Activated naive CD8-positive, alpha-beta T cell treated with anti-CD3 and anti-CD28 coated beads for 36 hours (primary cell): ENCODE measurements around the gene LCN15. TPM values are rescaled to one million over a fixed set of nuclear protein-coding genes. Genes with fewer than 3 reads are reported as not detected.

Source experiments
- total RNA-seq, 2 experiments: library from RNA; stranded (reverse); gene quantifications; one replicate each; pipeline ENCODE4 v1.2.3, GENCODE V29; 2021

The LCN15 gene
- total RNA-seq, 2 experiments from 2014 or later, result not detected

Other genes with a start within 250 kb of the LCN15 start
- gene NOTCH1, start 218.5 kb downstream of the LCN15 start, total RNA-seq, result 10 to 100 TPM; 48.2 to 51.6 TPM
- 1 to 10 TPM in 1 of 2 experiments, under 1 TPM in 1; 0.94 to 1.2 TPM for gene EGFL7, start 101.6 kb downstream of the LCN15 start, total RNA-seq
- gene AGPAT2, start 77.1 kb downstream of the LCN15 start, total RNA-seq, result 10 to 100 TPM; 14.6 to 16.1 TPM
- under 1 TPM in 1 of 2 experiments, not detected in 1; 0.10 TPM for gene DIPK1B, start 51.9 kb downstream of the LCN15 start, total RNA-seq
- gene LCN10, start 21.6 kb downstream of the LCN15 start, total RNA-seq, result 1 to 10 TPM; 5.4 to 6.1 TPM
- gene LCN6, start 16.0 kb downstream of the LCN15 start, total RNA-seq, result not detected
- not detected for gene LCN8, start 6.3 kb downstream of the LCN15 start, total RNA-seq
- gene TMEM141, start 26.8 kb upstream of the LCN15 start, total RNA-seq, result 10 to 100 TPM; 49.3 to 49.6 TPM
- under 1 TPM in 1 of 2 experiments, not detected in 1; 0.43 TPM for gene CCDC183, start 31.8 kb upstream of the LCN15 start, total RNA-seq
- 10 to 100 TPM; 87.0 to 88.3 TPM for gene RABL6, start 43.4 kb upstream of the LCN15 start, total RNA-seq
- gene AJM1, start 78.0 kb upstream of the LCN15 start, total RNA-seq, result 1 to 10 TPM; 2.8 to 3.1 TPM
- gene PHPT1, start 84.9 kb upstream of the LCN15 start, total RNA-seq, result 10 to 100 TPM; 93.0 to 97.8 TPM
- 10 to 100 TPM; 10.9 to 12.6 TPM for gene MAMDC4, start 87.8 kb upstream of the LCN15 start, total RNA-seq
- 100 to 1,000 TPM; 276 to 284 TPM for gene EDF1, start 101.8 kb upstream of the LCN15 start, total RNA-seq
- gene TRAF2, start 122.0 kb upstream of the LCN15 start, total RNA-seq, result 10 to 100 TPM; 38.8 to 45.8 TPM
- 10 to 100 TPM; 55.6 to 59.3 TPM for gene FBXW5, start 180.2 kb upstream of the LCN15 start, total RNA-seq
- under 1 TPM in 1 of 2 experiments, not detected in 1; 0.90 TPM for gene C8G, start 180.7 kb upstream of the LCN15 start, total RNA-seq
- gene LCN12, start 187.8 kb upstream of the LCN15 start, total RNA-seq, result 1 to 10 TPM in 1 of 2 experiments, under 1 TPM in 1; 0.84 to 1.2 TPM
- gene PTGDS, start 213.0 kb upstream of the LCN15 start, total RNA-seq, result not detected
- not detected for gene LCNL1, start 218.5 kb upstream of the LCN15 start, total RNA-seq
- gene PAXX, start 227.9 kb upstream of the LCN15 start, total RNA-seq, result 10 to 100 TPM; 57.2 to 60.1 TPM
- gene CLIC3, start 232.1 kb upstream of the LCN15 start, total RNA-seq, result not detected